HepG2 (cell line): Measurements from ENCODE around the gene KATNB1. TPM values are rescaled to one million over a fixed set of nuclear protein-coding genes. Genes with fewer than 3 reads are reported as not detected.

Source experiments
- DDIT3 ChIP-seq: sonication (generic); formaldehyde crosslinking; IDR thresholded peaks from 2 replicates; pipeline ENCODE4 v1.4.0; 2020; ENCODE audit warnings: mild to moderate bottlenecking, missing genetic modification reagents
- ESRRA ChIP-seq: sonication (generic); formaldehyde crosslinking; IDR thresholded peaks from 2 replicates; pipeline ENCODE4 v1.5.1; 2020; ENCODE audit warnings: mild to moderate bottlenecking, low read depth, missing genetic modification reagents
- HINFP ChIP-seq: sonication (generic); formaldehyde crosslinking; IDR thresholded peaks from 2 replicates; pipeline ENCODE4 v1.4.0; 2020; ENCODE audit warnings: low read depth, mild to moderate bottlenecking, missing genetic modification reagents
- HMG20A ChIP-seq: IDR thresholded peaks from 2 replicates; pipeline ENCODE4 v1.6.1; 2016; ENCODE audit warnings: borderline replicate concordance
- HOXA5 ChIP-seq: sonication (generic); formaldehyde crosslinking; IDR thresholded peaks from 2 replicates; pipeline ENCODE4 v1.4.0; 2020; ENCODE audit warnings: missing genetic modification reagents
- ISL2 ChIP-seq: sonication (generic); formaldehyde crosslinking; IDR thresholded peaks from 2 replicates; pipeline ENCODE4 v1.5.0; 2020; ENCODE audit warnings: missing genetic modification reagents
- TBX2 ChIP-seq: sonication (generic); formaldehyde crosslinking; IDR thresholded peaks from 2 replicates; pipeline ENCODE4 v1.5.0; 2020; ENCODE audit warnings: missing genetic modification reagents, mild to moderate bottlenecking, borderline replicate concordance
- TEF ChIP-seq: sonication (generic); formaldehyde crosslinking; IDR thresholded peaks from 2 replicates; pipeline ENCODE4 v1.5.0; 2020; ENCODE audit warnings: missing genetic modification reagents
- ZBTB3 ChIP-seq: sonication (generic); formaldehyde crosslinking; IDR thresholded peaks from 2 replicates; pipeline ENCODE4 v1.4.0; 2020; ENCODE audit warnings: low read depth, mild to moderate bottlenecking, moderate library complexity, missing genetic modification reagents, borderline replicate concordance
- ZBTB4 ChIP-seq: sonication (generic); formaldehyde crosslinking; IDR thresholded peaks from 2 replicates; pipeline ENCODE4 v1.4.0; 2020; ENCODE audit warnings: missing genetic modification reagents, mild to moderate bottlenecking, borderline replicate concordance
- ZFX ChIP-seq: sonication (generic); formaldehyde crosslinking; IDR thresholded peaks from 2 replicates; pipeline ENCODE4 v1.4.0; 2020; ENCODE audit warnings: mild to moderate bottlenecking, low read depth, missing genetic modification reagents, moderate library complexity
- ZNF331 ChIP-seq: sonication (generic); formaldehyde crosslinking; IDR thresholded peaks from 2 replicates; pipeline ENCODE4 v1.4.0; 2020; ENCODE audit warnings: missing genetic modification reagents
- ZNF460 ChIP-seq: sonication (generic); formaldehyde crosslinking; IDR thresholded peaks from 2 replicates; pipeline ENCODE4 v1.5.1; 2020; ENCODE audit warnings: missing genetic modification reagents, mild to moderate bottlenecking, borderline replicate concordance
- ZNF510 ChIP-seq: sonication (generic); formaldehyde crosslinking; IDR thresholded peaks from 2 replicates; pipeline ENCODE4 v1.4.0; 2020; ENCODE audit warnings: low read depth, mild to moderate bottlenecking, missing genetic modification reagents
- ZNF788 ChIP-seq: sonication (generic); formaldehyde crosslinking; IDR thresholded peaks from 2 replicates; pipeline ENCODE4 v1.5.0; 2020; ENCODE audit warnings: mild to moderate bottlenecking, missing genetic modification reagents, borderline replicate concordance
- ZNF839 ChIP-seq: sonication (generic); formaldehyde crosslinking; IDR thresholded peaks from 2 replicates; pipeline ENCODE4 v1.4.0; 2020; ENCODE audit warnings: missing genetic modification reagents, mild to moderate bottlenecking, borderline replicate concordance
- polyA plus RNA-seq, 8 experiments: library from polyadenylated mRNA; depleted of rRNA in 3 of 8; stranded (reverse) in 7 of 8; unstranded in 1 of 8; fragments of >200 nt; fragmentation: Illumina TruSeq in 4 of 8; extraction: Trizol in 4 of 8; gene quantifications; 2 replicates each; pipeline versions ENCODE4 v1.2.1 to v1.2.3, GENCODE V29; 2011 to 2016; ENCODE audit warnings: low read depth in 4 of 8, missing spikeins in 1 of 8, mixed read lengths in 1 of 8; ENCODE audit not compliant: insufficient read depth in 1 of 8
- total RNA-seq, 5 experiments: library from RNA; depleted of rRNA; stranded (reverse); fragments of >200 nt; fragmentation: Illumina TruSeq; extraction: Trizol; gene quantifications; 2 replicates each; pipeline ENCODE4 v1.2.3, GENCODE V29; 2016; ENCODE audit warnings: low read depth in 1 of 5

KATNB1 gene
- total and polyA plus RNA-seq, 2 of the 13 experiments (the other 11 are each of a cell fraction or from before 2014, with no cell fraction given) = 31.5 to 43.5 TPM

- TF ChIP-seq ZNF460 (no peak), ESRRA (CRISPR knock-in tag) (0 out of 2 replicates have a peak, but pooled peaks have one; percentile 34), ZBTB3 (CRISPR knock-in tag) (0 out of 2 replicates have a peak, but pooled peaks have one; percentile 56), TBX2 (CRISPR knock-in tag) (peak; percentile 60; the same call in 1 of the 2 replicates), ZBTB4 (0 out of 2 replicates have a peak, but pooled peaks have one; percentile 73), ZFX (CRISPR knock-in tag) (peak; percentile 97), ISL2 (0 out of 2 replicates have a peak, but pooled peaks have one; percentile 19), ZNF331 (CRISPR knock-in tag) (peak; percentile 54), HMG20A (CRISPR knock-in tag) (no peak), ZNF510 (0 out of 2 replicates have a peak, but pooled peaks have one; percentile 16), TEF (0 out of 2 replicates have a peak, but pooled peaks have one; percentile 13), ZNF788 (CRISPR knock-in tag) (no peak), HINFP (CRISPR knock-in tag) (no peak), ZNF839 (CRISPR knock-in tag) (no peak), DDIT3 (CRISPR knock-in tag) (0 out of 2 replicates have a peak, but pooled peaks have one; percentile 9), HOXA5 (CRISPR knock-in tag) (peak; percentile 80; the same call in 1 of the 2 replicates)
These were observed 67.8 kb downstream of the KATNB1 start (continued) for GRCh38 chr16:57803134-57803990.
